NCI-H82 treated with DMSO at 0.1 percent for 48 hours (cell line): Measurements from ENCODE around the gene KCTD16.

Source experiments
- DNase-seq: peaks from one replicate; lab custom pipeline; 2025; ENCODE audit not compliant: unreplicated experiment; lab: John Stamatoyannopoulos, UW

The KCTD16 gene

DNA sequence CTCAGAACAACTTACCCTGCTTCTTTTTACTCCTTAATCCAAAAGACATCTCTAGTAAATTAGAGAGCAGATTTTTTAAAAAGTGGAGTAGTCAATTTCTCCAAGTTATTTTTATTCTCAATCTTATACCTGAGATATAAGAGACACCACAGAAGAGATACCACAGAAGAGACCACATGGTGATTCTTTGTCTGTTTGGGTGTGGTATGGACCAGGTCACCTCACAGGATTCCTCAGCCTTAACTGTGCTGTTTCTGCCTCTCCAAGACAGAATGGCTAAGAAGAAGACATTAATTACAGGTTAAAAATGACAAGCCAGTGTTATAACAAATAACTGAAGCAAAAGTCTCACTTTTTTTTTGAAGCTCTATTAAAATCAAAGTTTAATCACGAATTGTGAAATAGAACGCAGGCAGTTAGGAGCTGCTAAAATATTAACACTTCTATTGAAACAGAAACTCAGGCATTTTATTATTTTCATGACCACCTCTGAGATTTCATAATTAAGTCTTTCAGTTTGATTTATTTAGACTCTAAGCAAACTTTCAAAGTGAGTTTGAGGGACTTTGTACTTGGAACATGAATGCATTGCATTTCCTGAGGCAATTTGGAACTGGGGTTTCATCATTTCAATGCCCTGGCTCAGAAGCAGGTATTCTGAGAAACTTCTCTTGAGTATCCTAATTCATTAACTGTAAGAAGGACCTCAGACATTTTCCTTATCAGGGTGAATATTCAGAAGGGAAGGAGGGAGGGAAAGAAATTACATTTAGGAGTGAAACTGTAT lies 280.7 kb downstream of the KCTD16 start:
- no peak for DNase-seq

DNA sequence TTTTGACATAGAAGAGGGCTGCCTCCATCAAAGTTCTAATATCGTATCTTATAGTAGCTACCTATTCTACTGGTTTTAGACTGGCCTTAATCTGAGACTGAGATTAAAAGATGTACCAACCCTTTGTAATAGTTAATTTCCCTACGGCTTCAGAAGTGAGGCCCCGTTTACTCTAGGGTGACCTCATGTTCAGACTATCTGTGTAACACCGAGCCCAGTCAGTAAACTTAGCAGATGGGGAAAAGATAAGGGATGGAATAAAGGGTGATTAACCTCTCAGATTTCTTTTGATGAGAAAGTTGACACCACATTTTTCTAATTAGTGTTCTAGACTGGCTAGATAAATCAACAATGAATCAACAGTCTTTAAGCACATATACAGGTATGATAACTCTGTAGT lies 283.1 kb downstream of the KCTD16 start:
- DNase-seq = peak; percentile 66

- DNase-seq = no peak
Measured at GRCh38 chr5:144457160-144457559, 286.5 kb downstream of the KCTD16 start.

DNA sequence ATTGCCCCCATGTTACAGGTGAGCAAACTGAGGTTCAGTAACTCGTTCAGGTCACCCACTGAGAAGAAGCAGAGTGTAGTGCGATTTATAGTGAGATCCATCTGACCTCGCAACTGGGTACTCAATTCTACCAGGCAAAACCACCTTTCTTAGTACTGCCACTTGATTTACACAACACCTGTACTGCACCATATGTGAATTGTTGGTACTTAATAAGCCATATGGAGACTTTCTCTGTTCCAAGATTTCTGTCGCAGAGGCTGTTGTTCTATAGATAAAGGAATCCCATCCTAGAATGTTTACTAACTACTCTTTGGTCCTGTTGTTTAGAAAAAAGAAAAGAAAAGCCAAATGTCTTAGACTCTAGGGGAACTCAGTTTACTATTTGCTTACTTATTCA lies 287.5 kb downstream of the KCTD16 start:
- no peak for DNase-seq

DNA sequence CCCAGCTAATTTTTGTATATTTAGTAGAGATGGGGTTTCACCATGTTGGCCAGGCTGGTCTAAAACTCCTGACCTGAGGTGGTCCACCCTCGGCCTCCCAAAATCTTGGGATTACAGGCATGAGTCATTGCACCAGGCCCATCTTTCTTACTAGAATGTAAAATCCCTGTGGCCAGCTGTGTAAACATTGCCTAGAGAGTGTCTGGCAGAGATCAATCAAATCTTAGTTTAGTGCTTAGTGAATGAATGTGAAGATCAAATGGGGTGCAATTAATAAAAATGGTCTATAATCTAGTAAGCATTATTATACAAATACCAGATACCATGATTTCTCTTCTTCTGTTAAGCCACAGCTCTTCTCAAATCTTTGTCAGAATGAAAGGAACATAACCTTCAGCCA lies 289.9 kb downstream of the KCTD16 start:
- DNase-seq = no peak

GRCh38 chr5:144462577-144462976 lies 291.9 kb downstream of the KCTD16 start:
- no peak for DNase-seq

DNA sequence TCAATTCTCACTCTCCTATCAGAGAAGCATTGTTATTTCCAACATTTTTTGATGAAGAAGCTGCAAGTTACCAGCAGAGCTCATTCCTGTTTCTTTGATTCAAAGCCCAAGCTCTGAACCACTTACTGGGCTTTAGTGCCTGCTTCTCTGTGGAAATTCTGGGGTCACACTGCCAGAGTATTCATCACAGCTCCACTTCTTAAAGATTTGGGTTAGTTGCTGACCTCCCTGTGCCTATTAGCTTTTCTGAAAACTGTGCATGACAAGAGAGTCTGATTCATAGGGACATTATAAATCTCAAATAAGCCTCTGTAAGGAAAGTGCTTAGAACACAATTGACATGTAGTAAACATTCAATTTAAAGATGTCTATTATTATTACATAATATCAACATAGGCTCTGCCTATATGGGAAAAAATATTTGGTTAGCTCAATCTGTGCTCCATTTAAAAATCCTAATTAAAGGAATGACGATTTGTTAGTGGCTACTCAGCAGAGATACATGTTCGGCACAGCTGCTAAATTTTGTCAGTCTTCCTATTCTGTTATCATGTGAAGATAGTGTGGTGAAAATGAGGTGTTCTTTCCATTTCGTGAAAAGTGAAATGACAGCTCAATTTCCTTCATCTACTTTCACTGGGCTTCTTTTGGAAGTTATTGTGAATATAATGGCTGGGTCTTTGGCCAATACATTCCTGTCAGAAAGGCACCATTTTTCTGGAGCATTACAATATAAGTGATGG lies 293.0 kb downstream of the KCTD16 start:
- no peak for DNase-seq

DNA sequence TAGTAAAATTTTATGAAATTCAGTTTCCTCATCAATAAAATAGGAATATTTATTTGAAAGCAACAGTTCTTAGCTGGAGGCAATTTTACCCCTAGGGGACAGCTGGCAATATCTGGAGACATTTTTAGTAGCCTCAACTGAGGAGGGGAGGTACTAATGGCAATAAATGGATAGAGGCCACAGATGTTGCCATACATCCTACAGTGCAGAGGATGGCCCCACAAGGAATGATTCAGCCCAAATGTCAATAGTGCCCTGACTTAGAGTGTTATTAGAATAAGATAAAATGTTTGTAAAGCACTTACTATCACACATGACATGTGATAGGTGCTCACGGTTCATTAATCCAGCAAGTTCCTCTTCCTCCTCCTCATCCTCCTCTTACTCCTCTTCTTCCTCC lies 293.6 kb downstream of the KCTD16 start:
- no peak for DNase-seq

- no peak for DNase-seq
Measured at GRCh38 chr5:144465441-144465840, 294.8 kb downstream of the KCTD16 start.

- peak; percentile 87 for DNase-seq
Measured at GRCh38 chr5:144467792-144468191, 297.1 kb downstream of the KCTD16 start.

- no peak for DNase-seq
Measured at GRCh38 chr5:144468571-144468970, 297.9 kb downstream of the KCTD16 start.

DNA sequence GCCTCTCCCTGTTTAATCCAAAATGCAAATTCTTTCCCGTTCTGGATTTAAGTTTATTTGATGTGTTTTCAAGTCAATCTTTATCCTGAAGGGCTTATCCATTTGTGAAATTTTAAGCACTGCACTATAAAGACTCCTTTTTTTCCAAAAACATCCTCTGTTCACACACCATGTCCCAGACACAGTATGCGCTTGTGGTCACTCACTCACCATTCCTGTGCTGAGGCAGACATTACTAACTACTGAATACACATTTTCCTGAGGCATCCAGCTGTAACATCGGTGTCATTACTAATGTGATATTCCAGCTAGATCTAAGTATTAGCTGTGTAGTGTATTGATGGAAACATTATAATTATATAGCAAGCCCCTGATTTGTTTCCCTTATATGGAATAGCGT lies 298.4 kb downstream of the KCTD16 start:
- DNase-seq = no peak

DNA sequence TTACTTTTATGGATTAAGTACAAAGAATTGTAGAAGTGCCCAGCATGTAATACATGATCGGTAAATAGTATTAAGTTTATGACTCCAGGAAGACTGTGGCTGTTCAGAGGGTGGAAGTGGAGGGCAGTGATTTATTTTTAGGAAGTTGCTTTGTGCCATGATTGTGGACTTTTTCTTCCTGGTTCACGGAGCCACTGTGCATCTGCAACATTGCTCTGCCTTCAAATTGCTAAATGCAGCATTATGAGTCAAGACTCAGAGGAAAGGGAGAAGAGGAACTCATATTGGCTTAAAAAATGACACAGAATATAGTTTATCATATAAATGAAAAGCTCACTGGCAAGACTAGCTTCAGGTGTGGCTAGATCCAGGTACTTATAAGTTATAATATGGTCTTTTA lies 301.5 kb downstream of the KCTD16 start:
- no peak for DNase-seq

DNA sequence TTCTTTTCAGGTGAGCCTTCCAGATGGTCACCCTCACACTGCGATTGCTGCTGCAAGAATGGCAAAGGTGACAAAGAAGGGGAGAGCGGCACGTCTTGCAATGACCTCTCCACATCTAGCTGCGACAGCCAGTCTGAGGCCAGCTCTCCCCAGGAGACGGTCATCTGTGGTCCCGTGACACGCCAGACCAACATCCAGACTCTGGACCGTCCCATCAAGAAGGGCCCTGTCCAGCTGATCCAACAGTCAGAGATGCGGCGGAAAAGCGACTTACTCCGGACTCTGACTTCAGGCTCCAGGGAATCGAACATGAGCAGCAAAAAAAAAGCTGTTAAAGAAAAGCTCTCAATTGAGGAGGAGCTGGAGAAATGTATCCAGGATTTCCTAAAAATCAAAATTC lies 303.0 kb downstream of the KCTD16 start:
- no peak for DNase-seq

- no peak for DNase-seq
Measured at GRCh38 chr5:144478565-144478964, 307.9 kb downstream of the KCTD16 start.

GRCh38 chr5:144481861-144482260 lies 311.2 kb downstream of the KCTD16 start:
- peak; percentile 38 for DNase-seq

DNA sequence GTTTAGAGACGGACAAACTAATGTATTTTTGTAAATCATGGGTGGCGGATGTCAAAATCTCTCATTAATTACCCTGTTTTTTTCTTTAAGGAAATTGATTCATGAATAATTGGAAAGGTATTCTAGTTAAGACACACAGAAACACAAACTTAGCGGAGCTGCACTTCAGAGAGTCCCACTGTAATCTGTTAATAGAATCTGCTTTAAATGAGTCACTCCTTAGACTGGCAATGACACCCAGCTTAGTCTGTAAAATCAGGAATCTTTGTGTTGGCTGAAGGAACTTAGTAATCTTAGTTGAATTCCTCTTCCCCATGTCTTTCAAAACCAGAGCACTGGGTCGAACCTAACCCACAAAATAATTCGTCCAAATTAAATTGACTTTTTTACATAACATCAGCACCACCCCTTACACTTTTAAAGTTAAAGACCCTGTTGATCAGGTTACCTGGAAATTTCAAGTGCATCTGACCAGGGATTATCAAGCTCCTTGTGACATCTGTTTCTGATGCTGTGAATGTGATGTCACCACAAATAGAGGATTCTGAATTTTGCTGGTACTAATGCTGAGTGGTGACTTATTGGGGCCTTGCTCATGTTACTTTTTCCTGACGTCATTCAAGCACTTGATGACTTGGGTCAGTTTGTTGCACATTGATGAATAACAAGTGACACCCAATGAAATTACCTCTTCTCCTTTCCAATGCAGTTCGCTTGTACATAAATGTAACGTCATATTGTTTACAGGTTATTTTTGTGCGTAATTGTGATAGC lies 313.6 kb downstream of the KCTD16 start:
- DNase-seq = peak; percentile 34

- DNase-seq = no peak
Measured at GRCh38 chr5:144485540-144485939, 314.9 kb downstream of the KCTD16 start.

- no peak for DNase-seq
Measured at GRCh38 chr5:144487207-144487606, 316.5 kb downstream of the KCTD16 start.

GRCh38 chr5:144487761-144488160 lies 317.1 kb downstream of the KCTD16 start:
- DNase-seq = peak; percentile 29

- no peak for DNase-seq
Measured at GRCh38 chr5:144503123-144503522, 332.4 kb downstream of the KCTD16 start.
